ENCODE data around the gene ZNF827. TPM values are rescaled to one million over a fixed set of nuclear protein-coding genes. Genes with fewer than 3 reads are reported as not detected.

Gene ZNF827
- total and polyA plus RNA-seq, 2 of the 13 experiments (the other 11 are each of a cell fraction or from before 2014, with no cell fraction given) = 2.8 TPM

- Histone ChIP-seq H3K36me3 (replicated peaks in 1 of 2; ENCODE audit: control insufficient read depth in 1 of 2, insufficient read depth in 2 of 2, low read length in 2 of 2) (peaks cover 3 to 8% of the 10 kb centered on the region in 2 experiments; a peak in 4 of 5 replicates), H3K4me2 (ENCODE audit: low read depth, low read length) (no peak overlapping the region), H3K9ac (ENCODE audit: insufficient read depth, low read depth, low read length) (no peak overlapping the region), H3K4me3 (replicated peaks in 1 of 3; ENCODE audit: insufficient read depth in 1 of 3, low read depth in 2 of 3, low read length in 3 of 3) (no peak overlapping the region), H3K4me1 (ENCODE audit: insufficient read depth, low read length) (no peaks in the 10 kb centered on the region), H3K27ac (ENCODE audit: extremely low read length, insufficient read depth, low read length) (no peak overlapping the region), H3K27me3 (ENCODE audit: control insufficient read depth in 1 of 2, insufficient read depth in 2 of 2, low read length in 2 of 2) (no peaks in the 10 kb centered on the region), H3K9me3 (ENCODE audit: low read length) (no peaks in the 10 kb centered on the region), H2AFZ (ENCODE audit: low read length) (no peak overlapping the region), H4K20me1 (ENCODE audit: insufficient read depth, low read length) (no peaks in the 10 kb centered on the region), H3K79me2 (ENCODE audit: insufficient read depth, low read length) (no peaks in the 10 kb centered on the region)
- WGBS (ENCODE audit: low lambda C conversion rate) = 92% methylated on average over 3 of the region's 3 CpGs
- in situ Hi-C loops (cut with HindIII; ENCODE audit: extremely low pct_ligation_motif_present, low pct_unique_long_range_greater_than_20kb) (no loop called here), intact Hi-C loops (cut with micrococcal nuclease; ENCODE audit: unreplicated experiment) (loop anchor here (5.0 kb wide), 1 partner anchor 47 kb away; the partner anchor contains the start of gene ZNF827)
- no TSS peak for BruUV-seq (replicated peaks)
- DNase-seq (ENCODE audit: low spot score) = no peak
- CTCF ChIA-PET (ENCODE audit: low intra/inter-chr PET ratio, low total read pairs) = no interaction called here
- POLR2A ChIA-PET = no interaction called here
- no peak for TF ChIP-seq POLR2AphosphoS2 (IDR thresholded peaks at IDR 0.05; ENCODE audit: low read depth, low read length)
- TF ChIP-seq MEIS2 (CRISPR knock-in tag; IDR thresholded peaks at IDR 0.05) = no peak
- no peak for TF ChIP-seq THAP11 (CRISPR knock-in tag; IDR thresholded peaks at IDR 0.05)
- no peak for TF ChIP-seq GABPB1 (CRISPR knock-in tag; IDR thresholded peaks at IDR 0.05)
- no peak for TF ChIP-seq SRY (CRISPR knock-in tag; IDR thresholded peaks at IDR 0.05)
- no peak for TF ChIP-seq ZNF678 (CRISPR knock-in tag; IDR thresholded peaks at IDR 0.05)
- TF ChIP-seq ZNF816 (CRISPR knock-in tag; IDR thresholded peaks at IDR 0.05; ENCODE audit: borderline replicate concordance) = no peak
- TF ChIP-seq ATRX (CRISPR knock-in tag; IDR thresholded peaks at IDR 0.05; ENCODE audit: borderline replicate concordance) = no peak
- TF ChIP-seq ZMYM2 (CRISPR knock-in tag; IDR thresholded peaks at IDR 0.05) = no peak
- TF ChIP-seq HCFC1 (IDR thresholded peaks at IDR 0.05; ENCODE audit: low read depth, low read length) = no peak
- TF ChIP-seq NFE2L2 (IDR thresholded peaks at IDR 0.05; ENCODE audit: low read length) = no peak
- TF ChIP-seq CERS6 (CRISPR knock-in tag; IDR thresholded peaks at IDR 0.05) = no peak
- no peak for TF ChIP-seq NRL (CRISPR knock-in tag; IDR thresholded peaks at IDR 0.05; ENCODE audit: borderline replicate concordance)
- TF ChIP-seq ELF1 (CRISPR knock-in tag; IDR thresholded peaks at IDR 0.05) = no peak
- TF ChIP-seq PBX2 (CRISPR knock-in tag; IDR thresholded peaks at IDR 0.05) = no peak
- no peak for TF ChIP-seq IRX3 (CRISPR knock-in tag; IDR thresholded peaks at IDR 0.05; ENCODE audit: borderline replicate concordance, low read depth)
- TF ChIP-seq SATB2 (CRISPR knock-in tag; IDR thresholded peaks at IDR 0.05) = no peak
- TF ChIP-seq ZNF761 (CRISPR knock-in tag; conservative IDR thresholded peaks at IDR 0.05) = no peak
- no peak for TF ChIP-seq ZFP91 (CRISPR knock-in tag; IDR thresholded peaks at IDR 0.05; ENCODE audit: borderline replicate concordance)
- ATAC-seq = no peak
- no peak for FAIRE-seq
Measured at GRCh38 chr4:145890689-145891088, 47.9 kb downstream of the ZNF827 start.

Measured in HepG2 (cell line).